Activated naive CD4-positive, alpha-beta T cell treated with Interleukin-2 at 50 U/mL for 16 hours (primary cell): ENCODE results near the gene ZC3H18.

ENCODE experiments used
- DNase-seq: peaks from one replicate; pipeline ENCODE4 v3.0.0-alpha.2; 2020

The ZC3H18 gene

DNA sequence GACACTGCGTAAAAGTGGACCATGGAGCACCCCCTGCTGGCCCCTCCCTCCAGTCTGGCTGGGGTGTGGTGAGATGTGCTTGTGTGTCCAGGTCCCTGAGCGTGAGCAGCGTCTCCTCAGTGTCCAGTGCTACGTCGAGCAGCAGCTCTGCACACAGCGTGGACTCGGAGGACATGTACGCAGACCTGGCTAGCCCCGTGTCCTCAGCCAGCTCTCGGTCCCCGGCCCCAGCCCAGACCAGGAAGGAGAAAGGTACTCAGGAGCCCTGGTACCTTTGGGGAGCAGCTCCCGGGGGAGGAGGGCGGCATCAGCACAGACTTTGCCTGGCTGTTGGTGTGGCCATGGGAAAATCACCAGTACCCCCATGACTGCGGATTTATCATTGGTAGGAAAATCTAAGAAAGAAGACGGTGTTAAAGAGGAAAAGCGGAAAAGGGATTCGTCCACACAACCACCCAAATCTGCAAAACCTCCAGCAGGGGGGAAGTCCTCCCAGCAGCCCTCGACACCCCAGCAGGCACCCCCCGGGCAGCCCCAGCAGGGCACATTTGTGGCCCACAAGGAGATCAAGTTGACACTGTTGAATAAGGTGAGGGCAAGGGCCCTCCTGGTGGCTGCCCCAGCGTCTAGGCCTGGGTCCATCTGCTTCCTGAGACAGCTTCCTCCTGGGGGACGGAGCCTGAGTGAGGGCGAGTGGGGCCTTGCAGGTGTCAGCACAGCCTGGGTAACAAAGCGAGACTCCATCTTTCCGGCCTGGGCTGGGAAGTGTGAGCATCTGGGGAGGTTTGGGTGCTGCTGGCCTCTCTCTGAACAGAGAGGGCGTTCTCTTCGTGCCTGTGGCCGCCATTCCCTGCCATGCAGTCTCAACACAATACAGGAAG is 57.6 kb downstream of the ZC3H18 start:
- no peak for DNase-seq

DNA sequence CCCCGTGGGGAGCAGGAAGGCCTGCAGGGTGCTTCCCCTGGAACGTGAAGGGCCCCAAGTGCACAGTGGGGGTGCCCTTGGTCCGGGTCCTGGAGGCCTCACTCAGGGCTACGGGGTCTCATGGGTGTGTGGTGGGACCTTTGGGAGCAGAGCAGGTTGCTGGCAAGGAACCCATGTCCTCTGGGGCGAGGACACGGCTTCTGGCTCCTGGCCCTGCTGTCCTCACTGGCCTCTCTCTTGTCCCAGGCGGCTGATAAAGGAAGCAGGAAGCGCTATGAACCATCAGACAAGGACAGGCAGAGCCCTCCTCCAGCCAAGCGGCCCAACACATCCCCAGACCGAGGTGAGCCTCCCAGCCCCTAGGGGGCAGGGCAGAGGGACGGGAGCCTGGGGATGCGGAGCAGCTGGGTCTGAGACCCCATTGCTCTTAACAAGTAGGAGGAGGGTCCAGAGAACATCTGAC is 58.3 kb downstream of the ZC3H18 start:
- no peak for DNase-seq

DNA sequence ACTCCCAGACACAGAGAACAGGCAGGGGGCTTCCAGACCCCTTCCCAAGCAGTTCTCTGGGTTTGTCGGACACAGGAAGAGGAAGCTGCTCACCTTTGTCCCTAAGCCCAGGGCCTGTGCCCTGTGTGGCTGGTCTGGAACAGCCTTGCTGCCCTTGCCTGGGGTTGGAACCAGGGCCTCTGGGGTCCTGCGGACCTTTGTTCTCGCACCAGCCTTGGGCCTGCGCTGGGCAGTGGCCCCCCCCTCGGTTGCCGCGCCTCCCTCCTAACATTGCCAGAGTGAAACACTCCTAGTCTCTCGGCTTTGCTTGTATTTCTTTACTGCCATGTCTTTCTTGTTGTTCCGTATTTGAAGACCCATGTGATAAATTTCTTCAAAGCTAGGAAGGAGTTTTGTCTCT is 59.6 kb downstream of the ZC3H18 start:
- no peak for DNase-seq

DNA sequence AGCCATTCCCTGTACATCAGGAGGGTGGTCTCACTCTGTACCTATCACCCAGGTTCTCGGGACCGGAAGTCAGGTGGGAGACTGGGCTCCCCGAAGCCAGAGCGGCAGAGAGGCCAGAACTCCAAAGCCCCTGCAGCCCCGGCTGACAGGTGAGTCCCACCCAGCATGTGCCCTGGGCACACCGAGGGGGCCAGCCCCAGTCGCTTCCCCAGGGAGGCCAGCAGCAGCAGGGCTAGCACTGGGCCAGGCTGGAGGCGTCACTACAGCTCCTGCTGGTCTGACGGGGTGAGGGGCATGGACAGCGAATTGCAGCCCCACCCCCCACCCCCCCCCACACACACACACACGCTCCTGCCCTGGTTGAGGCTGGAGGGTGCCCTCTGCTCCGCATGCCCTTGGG is 60.2 kb downstream of the ZC3H18 start:
- no peak for DNase-seq

DNA sequence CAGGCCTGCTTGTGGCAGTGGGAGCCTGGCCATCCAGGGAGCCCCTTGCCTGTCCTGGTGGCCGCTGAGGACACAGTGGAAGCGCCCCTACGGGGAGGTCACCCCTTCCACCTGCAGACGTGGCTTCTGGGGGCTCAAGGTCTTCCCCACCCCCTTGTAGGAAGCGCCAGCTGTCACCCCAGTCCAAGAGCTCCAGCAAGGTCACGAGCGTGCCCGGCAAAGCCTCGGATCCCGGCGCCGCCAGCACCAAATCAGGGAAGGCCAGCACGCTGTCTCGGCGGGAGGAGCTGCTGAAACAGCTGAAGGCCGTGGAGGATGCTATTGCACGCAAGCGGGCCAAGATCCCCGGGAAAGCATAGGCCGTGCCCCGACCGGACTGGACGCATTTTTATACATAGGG is 60.7 kb downstream of the ZC3H18 start:
- no peak for DNase-seq

DNA sequence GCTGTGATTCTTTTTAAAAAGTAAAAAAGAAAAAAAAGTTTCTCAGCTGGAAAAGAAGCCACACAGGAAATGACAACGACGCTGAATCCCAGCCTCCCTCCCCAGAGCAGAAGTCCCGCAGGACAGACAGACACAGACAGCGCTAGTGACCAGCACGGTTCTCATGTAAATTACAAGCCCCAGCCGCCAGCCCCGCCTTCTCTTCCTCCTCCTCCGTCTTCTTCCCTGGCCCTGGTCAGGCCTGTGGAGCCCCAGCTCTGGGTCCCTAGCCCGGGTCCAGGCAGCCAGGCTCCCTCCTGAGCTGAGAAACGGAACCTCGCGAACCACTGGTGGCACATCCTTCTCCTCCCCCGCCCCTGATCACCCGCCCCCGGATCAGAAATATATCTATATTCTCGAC is 61.2 kb downstream of the ZC3H18 start:
- DNase-seq: no peak

DNA sequence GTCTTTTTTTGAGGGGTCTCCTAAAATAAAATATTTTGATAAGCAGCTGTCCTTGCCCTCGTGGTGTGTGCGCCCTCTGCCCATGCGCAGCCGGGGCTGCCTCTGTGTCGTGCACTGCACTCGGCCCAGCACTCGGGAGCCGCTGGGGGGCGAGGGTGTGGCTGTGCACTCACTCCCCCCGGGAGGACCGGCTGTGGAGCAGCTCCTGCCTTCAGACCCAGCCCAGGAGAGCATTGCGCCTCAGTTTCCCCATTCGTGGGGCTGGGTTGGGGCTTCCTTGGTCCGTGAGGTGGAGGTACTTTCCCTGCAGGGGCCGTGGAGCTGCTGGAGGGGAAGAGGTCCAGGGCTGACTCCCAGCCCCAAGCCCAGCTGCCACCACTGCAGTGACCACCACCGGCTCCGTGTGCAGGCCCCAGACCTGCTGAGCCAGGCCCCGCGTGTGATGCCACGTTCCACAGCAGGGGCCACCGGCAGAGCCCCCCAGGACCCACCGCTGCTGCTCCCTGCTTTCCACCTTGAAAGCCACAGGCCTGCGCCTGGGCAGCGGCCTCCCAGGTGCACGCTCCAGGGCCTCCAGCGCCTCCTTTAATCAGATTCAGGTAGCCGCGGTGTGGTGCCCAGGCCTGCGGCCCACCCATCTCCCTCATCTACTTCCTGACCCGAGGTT is 61.9 kb downstream of the ZC3H18 start:
- DNase-seq: no peak

DNA sequence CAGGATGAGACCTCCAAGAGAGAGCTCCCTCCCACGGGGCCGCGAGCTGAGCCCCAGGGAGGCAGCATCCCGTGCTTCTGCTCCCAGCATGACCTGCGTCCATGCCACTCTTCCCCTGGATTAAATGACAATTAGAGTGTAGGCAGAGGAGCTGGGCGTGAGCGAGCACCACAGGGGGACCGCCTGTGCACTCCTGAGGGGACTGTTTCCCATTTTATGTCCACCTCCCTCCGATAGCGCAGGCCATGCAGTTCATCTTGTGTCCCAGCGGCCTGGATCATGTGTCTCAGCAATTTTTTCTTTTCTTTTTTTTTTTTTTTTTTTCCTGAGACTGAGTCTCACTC is 62.4 kb downstream of the ZC3H18 start:
- DNase-seq: no peak

DNA sequence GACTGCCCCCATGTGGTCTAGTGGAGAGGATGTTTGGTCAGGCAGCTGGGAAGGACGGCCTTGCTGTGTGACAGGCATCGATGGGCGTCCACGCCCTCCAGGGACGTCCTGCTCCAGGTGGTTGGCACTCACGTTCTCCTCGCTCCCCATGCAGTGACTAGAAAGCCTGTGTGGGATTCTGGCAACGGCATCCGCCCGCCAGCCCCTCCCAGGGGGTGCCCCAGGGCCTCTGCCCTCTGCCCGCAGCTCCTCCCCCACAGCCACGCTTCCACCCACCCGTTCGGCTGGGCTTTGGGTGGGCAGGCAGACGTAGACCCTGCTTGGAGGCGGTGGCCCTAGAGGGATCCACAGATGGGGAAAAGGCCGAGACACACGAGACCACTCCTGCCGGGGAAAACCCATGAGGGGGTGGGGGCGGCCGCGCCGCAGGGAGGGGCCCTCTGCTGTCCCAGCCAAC is 63.5 kb downstream of the ZC3H18 start:
- DNase-seq: peak; percentile 64

DNA sequence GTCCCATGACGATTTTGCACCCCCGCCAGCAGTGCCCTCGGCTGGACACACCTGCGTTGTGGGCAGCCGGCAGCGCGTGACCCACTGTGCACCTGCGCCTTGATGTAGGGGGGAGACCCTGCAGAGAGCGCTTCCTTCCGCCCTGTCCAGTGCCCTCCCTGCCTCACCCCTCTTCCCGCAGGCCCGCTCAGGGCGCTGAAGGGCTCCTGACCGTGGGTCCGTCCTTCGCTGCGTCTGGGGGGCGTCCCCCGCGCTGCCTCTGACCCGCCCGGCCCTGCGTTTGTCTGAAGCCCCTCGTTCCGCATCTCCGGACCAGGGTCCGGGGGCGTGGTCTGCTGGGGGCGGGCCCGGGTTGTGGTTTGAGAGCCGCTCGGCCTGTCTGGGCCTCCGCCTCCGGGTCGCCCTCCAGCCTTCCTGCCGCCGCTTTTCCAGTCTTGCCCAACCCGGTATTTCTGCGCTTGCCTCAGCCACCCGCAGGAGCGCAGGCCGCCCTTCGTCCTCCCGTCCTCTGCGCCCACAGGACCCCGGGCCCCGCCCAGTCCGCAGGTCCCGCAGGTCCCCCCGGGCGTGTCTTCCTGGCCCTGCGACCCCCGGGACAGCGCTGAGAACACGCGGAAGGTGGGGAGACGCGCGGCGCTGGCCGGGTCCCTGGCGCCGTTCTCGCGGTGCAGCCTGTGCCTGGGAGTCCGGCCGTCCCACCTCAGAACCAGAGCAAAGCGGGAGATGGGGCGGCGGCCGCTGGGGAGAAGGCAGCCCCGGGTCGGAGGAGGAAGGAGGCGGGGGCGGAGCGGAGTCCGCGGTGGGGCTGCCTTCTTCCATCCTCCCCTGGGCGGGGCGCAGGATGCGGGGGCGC is 64.2 kb downstream of the ZC3H18 start:
- DNase-seq: peak; percentile 50

DNA sequence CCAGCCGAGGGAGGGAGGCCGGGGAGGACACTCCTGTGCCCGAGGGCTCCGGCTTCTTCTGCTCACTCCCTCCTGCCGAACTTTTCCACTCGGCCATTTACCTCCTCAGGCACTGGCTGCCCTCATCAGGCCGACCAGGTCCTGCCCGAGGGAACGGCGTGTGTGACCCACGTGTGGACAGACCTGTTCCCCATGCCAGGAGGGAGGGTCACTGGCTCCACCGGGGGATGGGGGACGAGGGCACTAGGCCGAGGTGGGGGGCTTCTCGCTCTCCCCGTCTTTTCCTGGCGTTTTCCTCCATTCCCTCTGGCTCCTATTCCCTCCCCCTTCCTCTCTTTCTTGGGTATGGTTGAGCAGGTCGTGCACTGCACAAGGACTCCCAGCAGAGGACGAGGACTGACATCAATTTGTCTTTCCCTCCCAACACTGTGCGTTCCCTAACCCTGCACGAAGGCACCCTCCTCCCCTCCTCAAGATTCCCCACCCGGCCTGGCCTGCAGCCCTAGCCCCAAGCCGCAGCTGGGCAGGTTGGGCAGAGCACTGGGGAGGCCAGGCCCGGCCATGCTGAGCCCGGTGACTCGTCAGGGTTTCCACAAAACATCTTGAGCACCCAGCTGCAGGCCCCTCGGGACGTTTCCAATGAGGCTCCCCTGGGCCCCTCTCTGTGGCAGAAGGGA is 64.9 kb downstream of the ZC3H18 start:
- no peak for DNase-seq

DNA sequence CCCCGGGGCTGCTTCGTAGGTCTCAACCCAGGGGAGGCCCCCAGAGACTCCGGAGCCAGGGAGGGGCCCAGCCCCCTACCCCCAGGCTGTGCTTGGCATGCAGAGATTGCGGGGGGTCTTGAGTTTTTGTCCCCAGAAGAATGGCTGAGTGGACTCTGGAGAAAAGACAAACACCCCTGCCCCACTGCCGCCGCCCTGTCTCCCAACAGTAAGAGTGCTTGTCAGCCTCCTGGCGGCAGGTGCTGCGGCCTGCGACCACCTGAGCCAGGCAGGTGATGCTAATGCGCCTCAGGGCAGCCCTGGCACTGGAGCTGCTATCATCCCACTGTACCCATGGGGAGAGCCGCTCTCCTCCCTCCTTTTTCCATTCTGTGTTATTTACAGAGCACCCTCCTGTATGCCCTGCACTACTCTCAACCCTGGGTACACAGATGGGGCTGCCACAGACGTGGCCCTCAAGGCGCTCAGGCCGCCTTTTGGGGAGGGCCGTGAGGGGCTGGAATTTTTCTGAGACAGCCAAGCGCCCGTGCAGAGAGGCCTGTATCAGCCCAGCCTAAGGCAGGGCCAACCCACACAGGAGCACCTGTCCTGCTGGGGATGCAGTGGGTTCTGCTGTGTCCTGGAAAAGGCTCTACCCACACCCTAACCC is 65.6 kb downstream of the ZC3H18 start:
- DNase-seq: no peak

DNA sequence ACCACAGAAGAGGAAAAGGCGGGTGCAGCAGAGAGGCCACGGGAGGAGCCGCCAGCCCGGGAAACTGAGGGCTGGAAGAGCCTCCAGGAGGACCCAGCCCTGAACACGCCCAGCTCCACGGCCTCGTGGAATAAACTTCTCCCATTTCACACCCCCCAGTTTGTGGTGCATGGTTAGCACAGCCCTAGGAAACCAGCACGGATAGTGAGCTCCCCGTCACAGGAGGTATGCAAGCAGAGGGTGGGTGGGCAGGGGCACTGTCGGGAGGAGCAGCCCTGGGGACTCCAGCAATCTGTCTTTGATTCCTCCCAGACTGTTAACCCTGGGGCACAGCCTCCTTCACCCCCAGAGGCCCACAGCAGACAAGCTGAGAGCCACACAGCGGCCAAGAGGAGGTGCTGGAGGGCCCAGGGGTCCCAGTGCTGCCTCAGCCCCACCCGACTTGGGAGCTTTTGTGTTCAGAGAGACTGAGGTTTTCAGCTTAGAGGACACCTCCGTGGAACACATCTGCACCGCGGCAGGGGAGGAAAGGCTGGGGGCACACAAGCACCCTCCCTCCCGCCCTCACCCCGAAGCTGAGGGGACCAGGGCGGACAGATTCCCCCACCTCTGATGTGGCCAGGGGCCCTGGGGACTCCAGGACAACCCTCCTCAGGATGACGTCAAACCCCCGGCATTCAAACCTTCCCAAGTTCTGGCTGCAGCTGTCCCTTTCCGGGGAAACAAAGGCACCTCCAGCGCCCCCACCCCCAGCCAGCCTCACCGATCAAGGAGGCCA is 66.5 kb downstream of the ZC3H18 start:
- no peak for DNase-seq

DNA sequence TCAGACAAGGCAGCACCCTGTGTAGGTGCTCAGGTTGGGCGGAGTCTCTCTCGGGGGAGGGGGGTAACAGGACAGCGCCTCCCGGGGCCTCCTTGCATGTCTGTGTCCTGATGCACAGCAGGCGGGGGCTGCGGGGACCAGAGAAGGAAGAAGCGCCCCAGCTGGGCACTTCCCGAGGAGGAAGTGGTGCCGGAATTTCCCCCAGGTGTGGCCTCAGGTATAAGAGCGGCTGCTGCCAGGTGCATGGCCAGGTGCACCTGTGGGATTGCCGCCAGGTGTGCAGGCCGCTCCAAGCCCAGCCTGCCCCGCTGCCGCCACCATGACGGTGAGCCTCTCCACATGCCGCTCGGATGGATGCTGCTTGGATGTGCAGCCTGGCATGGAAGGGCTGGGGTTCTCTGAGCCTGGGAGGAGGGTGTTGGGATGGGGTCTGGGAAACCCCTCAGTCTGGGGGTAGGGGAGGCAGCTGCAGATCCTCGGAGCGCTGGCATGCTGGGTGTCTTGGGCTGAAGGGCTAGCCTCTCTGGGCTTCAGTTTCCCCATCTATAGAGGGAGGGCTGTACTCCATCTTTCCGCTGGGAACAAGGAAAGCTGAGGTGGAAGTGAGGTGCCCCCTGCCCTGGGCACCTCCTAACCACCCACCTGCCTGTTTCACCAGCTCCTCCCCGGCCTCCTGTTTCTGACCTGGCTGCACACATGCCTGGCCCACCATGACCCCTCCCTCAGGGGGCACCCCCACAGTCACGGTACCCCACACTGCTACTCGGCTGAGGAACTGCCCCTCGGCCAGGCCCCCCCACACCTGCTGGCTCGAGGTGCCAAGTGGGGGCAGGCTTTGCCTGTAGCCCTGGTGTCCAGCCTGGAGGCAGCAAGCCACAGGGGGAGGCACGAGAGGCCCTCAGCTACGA is 68.4 kb downstream of the ZC3H18 start, which contains the start of gene IL17C:
Gene IL17C (plus strand): TSS at position 250 of the 908 bp plus-strand sequence. CDS start 70 bp downstream, at position 320.
- no peak for DNase-seq

DNA sequence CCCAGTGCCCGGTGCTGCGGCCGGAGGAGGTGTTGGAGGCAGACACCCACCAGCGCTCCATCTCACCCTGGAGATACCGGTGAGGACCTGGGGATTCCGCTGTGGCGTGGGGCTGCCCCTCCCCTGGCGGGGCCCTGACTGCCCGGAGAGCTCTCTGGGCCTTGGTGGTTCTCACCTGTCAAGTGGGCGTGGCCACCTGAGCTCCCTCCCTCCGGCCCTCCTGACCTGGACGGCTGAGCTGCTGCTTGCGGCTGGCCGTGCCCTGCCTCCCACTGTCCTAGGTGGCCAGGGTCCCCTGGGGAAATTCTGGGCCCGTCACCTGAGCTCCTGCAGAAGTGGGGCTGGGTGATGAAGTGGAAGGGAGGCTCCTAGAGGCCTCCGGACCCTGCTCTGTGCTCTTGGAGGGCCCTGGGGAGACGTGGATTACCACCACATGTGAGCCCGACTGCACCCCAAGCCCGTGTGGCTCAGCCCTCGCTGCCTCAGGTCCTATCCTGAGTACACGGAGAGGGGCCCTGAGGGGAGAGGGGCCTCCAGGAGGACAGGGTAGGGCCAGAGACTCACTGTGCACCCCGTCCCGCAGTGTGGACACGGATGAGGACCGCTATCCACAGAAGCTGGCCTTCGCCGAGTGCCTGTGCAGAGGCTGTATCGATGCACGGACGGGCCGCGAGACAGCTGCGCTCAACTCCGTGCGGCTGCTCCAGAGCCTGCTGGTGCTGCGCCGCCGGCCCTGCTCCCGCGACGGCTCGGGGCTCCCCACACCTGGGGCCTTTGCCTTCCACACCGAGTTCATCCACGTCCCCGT is 69.2 kb downstream of the ZC3H18 start:
- DNase-seq: no peak

DNA sequence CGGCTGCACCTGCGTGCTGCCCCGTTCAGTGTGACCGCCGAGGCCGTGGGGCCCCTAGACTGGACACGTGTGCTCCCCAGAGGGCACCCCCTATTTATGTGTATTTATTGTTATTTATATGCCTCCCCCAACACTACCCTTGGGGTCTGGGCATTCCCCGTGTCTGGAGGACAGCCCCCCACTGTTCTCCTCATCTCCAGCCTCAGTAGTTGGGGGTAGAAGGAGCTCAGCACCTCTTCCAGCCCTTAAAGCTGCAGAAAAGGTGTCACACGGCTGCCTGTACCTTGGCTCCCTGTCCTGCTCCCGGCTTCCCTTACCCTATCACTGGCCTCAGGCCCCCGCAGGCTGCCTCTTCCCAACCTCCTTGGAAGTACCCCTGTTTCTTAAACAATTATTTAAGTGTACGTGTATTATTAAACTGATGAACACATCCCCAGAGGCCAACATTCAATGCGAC is 69.9 kb downstream of the ZC3H18 start:
- no peak for DNase-seq

DNA sequence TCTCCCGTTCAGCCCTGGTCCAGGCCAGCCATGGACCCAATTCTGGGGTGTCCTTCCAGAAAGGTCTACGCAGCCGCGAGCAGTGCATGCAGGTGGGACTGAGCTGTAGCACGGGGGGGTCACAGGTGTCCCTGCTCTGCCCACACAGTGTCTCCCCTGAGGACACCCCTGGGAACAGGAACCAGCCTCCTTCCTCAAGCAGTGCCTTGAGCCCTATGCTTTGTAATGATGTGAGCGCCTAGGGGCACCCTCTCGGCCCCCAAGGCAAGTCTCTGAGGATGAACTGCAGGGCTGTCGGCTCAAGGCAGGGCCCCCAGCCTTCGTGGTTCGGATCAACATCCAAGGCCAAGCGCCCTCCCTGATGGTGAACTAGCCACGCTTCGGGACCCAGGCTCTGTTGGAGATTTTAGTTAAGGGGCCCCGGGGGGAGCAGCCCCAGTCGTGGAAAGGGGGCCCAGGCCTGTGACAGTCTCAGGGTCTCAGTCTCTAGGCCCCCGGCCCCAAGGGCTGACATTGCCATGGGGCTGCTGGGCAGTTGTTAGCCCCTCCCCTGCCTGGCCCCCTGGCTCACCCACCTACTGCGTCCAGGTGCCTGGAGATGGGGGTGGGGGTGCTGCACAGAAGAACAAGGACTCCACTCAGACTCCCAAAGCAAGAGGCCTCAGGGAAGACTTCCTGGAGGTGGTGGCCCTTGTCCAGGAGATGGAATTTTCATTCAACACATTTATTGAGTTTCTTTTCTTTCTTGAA is 70.5 kb downstream of the ZC3H18 start:
- DNase-seq: no peak

DNA sequence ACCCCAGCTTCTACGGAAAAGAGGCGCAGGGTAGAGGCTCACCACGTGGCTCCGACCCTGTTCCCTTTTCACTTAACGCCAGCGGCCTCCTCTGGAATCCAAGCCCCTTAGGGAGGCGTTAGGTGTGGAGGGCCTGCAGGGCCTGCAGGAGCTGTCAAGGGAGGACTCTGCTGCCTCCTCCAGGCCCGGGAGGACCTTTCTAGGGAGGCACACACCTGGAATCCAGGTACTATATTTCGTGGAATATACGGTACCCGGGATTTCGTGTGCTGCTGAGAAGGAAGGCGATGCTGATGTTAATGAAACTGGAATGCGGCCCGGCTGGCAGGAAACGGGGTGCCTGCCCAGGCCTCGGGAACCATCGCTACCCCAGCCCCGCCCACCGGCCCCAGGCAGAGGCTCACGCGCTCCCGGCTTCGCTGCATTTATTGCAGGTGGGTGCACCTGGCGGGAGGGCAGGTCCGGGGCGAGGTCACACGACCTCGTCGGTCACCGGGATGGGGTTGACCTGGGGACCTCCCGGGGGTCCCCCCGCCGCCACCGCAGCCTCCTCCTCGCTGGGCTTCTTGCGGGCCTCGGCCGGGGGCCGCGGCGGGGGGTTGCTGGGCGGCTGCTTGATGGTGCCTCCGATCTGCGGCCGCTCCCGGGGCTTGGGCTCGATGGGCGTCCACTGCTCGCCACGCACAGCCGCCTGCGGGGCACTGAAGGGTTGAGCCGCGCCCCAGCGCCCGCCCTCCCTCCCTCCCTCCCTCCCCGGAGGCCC is 72.9 kb downstream of the ZC3H18 start:
- no peak for DNase-seq
